Activated CD4-positive, alpha-beta memory T cell treated with anti-CD3 and anti-CD28 coated beads for 36 hours (primary cell): ENCODE results near the gene COL16A1. TPM values are rescaled to one million over a fixed set of nuclear protein-coding genes. Genes with fewer than 3 reads are reported as not detected.

Experiments
- CTCF ChIA-PET: fragments of 350-600 bp; sonication (Branson Sonifier 250); formaldehyde crosslinking; loops from one replicate; lab custom pipeline; 2021; ENCODE audit warnings: antibody characterized with exemption, inconsistent platforms; lab: Charles Lee
- POLR2A ChIA-PET: fragments of 350-600 bp; sonication (Branson Sonifier 250); formaldehyde crosslinking; loops from one replicate; lab custom pipeline; 2021; ENCODE audit warnings: antibody characterized with exemption; lab: Charles Lee
- DNase-seq: peaks from one replicate; pipeline ENCODE4 v3.0.0-alpha.2; 2020
- H3K27ac Mint-ChIP-seq: one replicate; pipeline ENCODE4 v1.8.0; 2021; ENCODE audit warnings: mixed read lengths
- H3K27me3 Mint-ChIP-seq: one replicate; pipeline ENCODE4 v1.8.0; 2021; ENCODE audit warnings: mixed read lengths
- H3K36me3 Mint-ChIP-seq: one replicate; pipeline ENCODE4 v1.8.0; 2021; ENCODE audit warnings: mixed read lengths
- H3K4me1 Mint-ChIP-seq: one replicate; pipeline ENCODE4 v1.8.0; 2021; ENCODE audit warnings: low read depth, mixed read lengths
- H3K4me3 Mint-ChIP-seq: one replicate; pipeline ENCODE4 v1.8.0; 2021; ENCODE audit warnings: mild to moderate bottlenecking, mixed read lengths
- H3K9me3 Mint-ChIP-seq: one replicate; pipeline ENCODE4 v1.8.0; 2021; ENCODE audit warnings: mixed read lengths
- intact Hi-C: fragments of 100-400 bp; cut with micrococcal nuclease; formaldehyde crosslinking; loops from one replicate; pipeline ENCODE4 v1.15.1; 2023
- total RNA-seq, 2 experiments: library from RNA; stranded (reverse); gene quantifications; one replicate each; pipeline ENCODE4 v1.2.3, GENCODE V29; 2021

COL16A1 gene
- total RNA-seq, 2 experiments from 2014 or later, result 0.12 to 0.45 TPM

GRCh38 chr1:31669786-31670592 lies 33.8 kb downstream of the COL16A1 start:
- POLR2A ChIA-PET, result no interaction called here
- H3K9me3 Mint-ChIP-seq, result no peaks in the 10 kb centered on the region
- CTCF ChIA-PET, result interaction anchor here (0.9 to 2.0 kb wide), 7 partner anchors 9 to 441 kb away, joined by 3 to 12 read pairs (median 3); no protein-coding TSS in a partner anchor

GRCh38 chr1:31669433-31669785 lies 34.4 kb downstream of the COL16A1 start:
- no peak overlapping the region for H3K4me3 Mint-ChIP-seq
- H3K36me3 Mint-ChIP-seq, result no peaks in the 10 kb centered on the region
- H3K27ac Mint-ChIP-seq, result no peak overlapping the region
- CTCF ChIA-PET, result interaction anchor here (0.9 to 2.0 kb wide), 3 partner anchors 36 to 120 kb away, joined by 4 to 12 read pairs (median 5); no protein-coding TSS in a partner anchor
- intact Hi-C loops, result no loop called here
- POLR2A ChIA-PET, result no interaction called here
- no peaks in the 10 kb centered on the region for H3K9me3 Mint-ChIP-seq
- H3K4me1 Mint-ChIP-seq, result peaks cover 11% of the 10 kb centered on the region
- H3K27me3 Mint-ChIP-seq, result peaks cover 21% of the 10 kb centered on the region
- no peak for DNase-seq

More at GRCh38 chr1:31669786-31670592, 33.8 kb downstream of the COL16A1 start:
- Mint-ChIP-seq H3K27ac (no peak overlapping the region), H3K4me1 (peaks cover 11% of the 10 kb centered on the region), H3K36me3 (no peaks in the 10 kb centered on the region), H3K4me3 (no peak overlapping the region), H3K27me3 (peaks cover 21% of the 10 kb centered on the region)
- intact Hi-C loops, result no loop called here
- peak; percentile 36 for DNase-seq

- Mint-ChIP-seq H3K9me3 (no peaks in the 10 kb centered on the region), H3K27me3 (peaks cover 21% of the 10 kb centered on the region), H3K27ac (no peak overlapping the region), H3K4me1 (peaks cover 11% of the 10 kb centered on the region), H3K36me3 (no peaks in the 10 kb centered on the region), H3K4me3 (no peak overlapping the region)
- ChIA-PET POLR2A (no interaction called here), CTCF (interaction anchor here (1.0 to 7.7 kb wide), 3 partner anchors 77 to 122 kb away, joined by 3 to 139 read pairs (median 12); no protein-coding TSS in a partner anchor)
- intact Hi-C loops, result no loop called here
- no peak for DNase-seq
Observed at GRCh38 chr1:31668303-31668883, 35.4 kb downstream of the COL16A1 start.

GRCh38 chr1:31667065-31667785 lies 36.6 kb downstream of the COL16A1 start:
- Mint-ChIP-seq H3K27me3 (peaks cover 21% of the 10 kb centered on the region), H3K9me3 (no peaks in the 10 kb centered on the region), H3K4me1 (peaks cover 11% of the 10 kb centered on the region), H3K36me3 (no peaks in the 10 kb centered on the region), H3K4me3 (no peak overlapping the region), H3K27ac (no peak overlapping the region)
- ChIA-PET POLR2A (no interaction called here), CTCF (interaction anchor here (3.7 to 7.7 kb wide), 2 partner anchors 78 to 123 kb away, joined by 22 to 139 read pairs; no protein-coding TSS in a partner anchor)
- intact Hi-C loops, result no loop called here
- DNase-seq, result no peak

- intact Hi-C loops, result no loop called here
Observed at GRCh38 chr1:31666263-31666963, 37.4 kb downstream of the COL16A1 start.

GRCh38 chr1:31665234-31665878 lies 38.5 kb downstream of the COL16A1 start:
- no peak for DNase-seq
- Mint-ChIP-seq H3K4me1 (peaks cover 8% of the 10 kb centered on the region), H3K9me3 (no peaks in the 10 kb centered on the region), H3K36me3 (no peaks in the 10 kb centered on the region), H3K27ac (no peak overlapping the region), H3K4me3 (no peak overlapping the region), H3K27me3 (peaks cover 16% of the 10 kb centered on the region)
- ChIA-PET CTCF (interaction anchor here (0.5 to 7.7 kb wide), 10 partner anchors 14 to 125 kb away, joined by 3 to 139 read pairs (median 3); no protein-coding TSS in a partner anchor), POLR2A (interaction anchor here (1.3 kb wide), 1 partner anchor 124 kb away, joined by 8 read pairs; no protein-coding TSS in a partner anchor)
- intact Hi-C loops, result no loop called here

More at GRCh38 chr1:31666263-31666963, 37.4 kb downstream of the COL16A1 start:
- DNase-seq, result no peak
- Mint-ChIP-seq H3K36me3 (no peaks in the 10 kb centered on the region), H3K4me3 (no peak overlapping the region), H3K4me1 (peaks cover 11% of the 10 kb centered on the region), H3K27ac (no peak overlapping the region), H3K9me3 (no peaks in the 10 kb centered on the region), H3K27me3 (peaks cover 21% of the 10 kb centered on the region)
- ChIA-PET CTCF (interaction anchor here (1.2 to 7.7 kb wide), 3 partner anchors 15 to 124 kb away, joined by 3 to 139 read pairs (median 22); no protein-coding TSS in a partner anchor), POLR2A (no interaction called here)

- POLR2A ChIA-PET, result interaction anchor here (1.3 kb wide), 1 partner anchor 125 kb away, joined by 8 read pairs; no protein-coding TSS in a partner anchor
- H3K27ac Mint-ChIP-seq, result no peak overlapping the region
Observed at GRCh38 chr1:31664528-31664927, 39.3 kb downstream of the COL16A1 start.

GRCh38 chr1:31663622-31664452 lies 40.0 kb downstream of the COL16A1 start:
- CTCF ChIA-PET, result interaction anchor here (0.6 to 7.7 kb wide), 20 partner anchors 8 to 399 kb away, joined by 3 to 139 read pairs (median 4); no protein-coding TSS in a partner anchor
- intact Hi-C loops, result loop anchor here (1.0 kb wide), 3 partner anchors 41 to 125 kb away; no protein-coding TSS in a partner anchor
- Mint-ChIP-seq H3K27ac (no peak overlapping the region), H3K27me3 (peaks cover 3% of the 10 kb centered on the region), H3K4me3 (no peak overlapping the region), H3K4me1 (no peaks in the 10 kb centered on the region), H3K9me3 (no peaks in the 10 kb centered on the region), H3K36me3 (no peaks in the 10 kb centered on the region)
- DNase-seq, result peak; percentile 69
- POLR2A ChIA-PET, result interaction anchor here (1.0 to 1.3 kb wide), 2 partner anchors 11 to 125 kb away, joined by 3 to 8 read pairs; no protein-coding TSS in a partner anchor

More at GRCh38 chr1:31664528-31664927, 39.3 kb downstream of the COL16A1 start:
- H3K4me1 Mint-ChIP-seq, result peaks cover 3% of the 10 kb centered on the region
- no peak overlapping the region for H3K4me3 Mint-ChIP-seq
- no peaks in the 10 kb centered on the region for H3K9me3 Mint-ChIP-seq
- H3K36me3 Mint-ChIP-seq, result no peaks in the 10 kb centered on the region
- CTCF ChIA-PET, result interaction anchor here (0.5 to 7.7 kb wide), 17 partner anchors 14 to 398 kb away, joined by 3 to 139 read pairs (median 4); no protein-coding TSS in a partner anchor
- H3K27me3 Mint-ChIP-seq, result peaks cover 9% of the 10 kb centered on the region
- DNase-seq, result no peak
- intact Hi-C loops, result loop anchor here (1.0 kb wide), 1 partner anchor 125 kb away; no protein-coding TSS in a partner anchor

GRCh38 chr1:31662463-31662862 lies 41.4 kb downstream of the COL16A1 start:
- POLR2A ChIA-PET, result no interaction called here
- Mint-ChIP-seq H3K27ac (no peak overlapping the region), H3K9me3 (no peaks in the 10 kb centered on the region)

GRCh38 chr1:31661856-31662255 lies 42.0 kb downstream of the COL16A1 start:
- CTCF ChIA-PET, result interaction anchor here (0.8 to 7.7 kb wide), 5 partner anchors 9 to 128 kb away, joined by 3 to 139 read pairs (median 5); no protein-coding TSS in a partner anchor
- no peak overlapping the region for H3K27ac Mint-ChIP-seq
- H3K9me3 Mint-ChIP-seq, result no peaks in the 10 kb centered on the region
- H3K4me3 Mint-ChIP-seq, result no peak overlapping the region
- POLR2A ChIA-PET, result no interaction called here
- intact Hi-C loops, result no loop called here
- no peaks in the 10 kb centered on the region for H3K27me3 Mint-ChIP-seq
- DNase-seq, result no peak
- no peaks in the 10 kb centered on the region for H3K36me3 Mint-ChIP-seq
- H3K4me1 Mint-ChIP-seq, result no peaks in the 10 kb centered on the region

More at GRCh38 chr1:31662463-31662862, 41.4 kb downstream of the COL16A1 start:
- no peaks in the 10 kb centered on the region for H3K27me3 Mint-ChIP-seq
- no peaks in the 10 kb centered on the region for H3K4me1 Mint-ChIP-seq
- no peaks in the 10 kb centered on the region for H3K36me3 Mint-ChIP-seq
- DNase-seq, result no peak
- H3K4me3 Mint-ChIP-seq, result no peak overlapping the region
- CTCF ChIA-PET, result interaction anchor here (1.0 to 7.7 kb wide), 6 partner anchors 9 to 301 kb away, joined by 3 to 139 read pairs (median 4); no protein-coding TSS in a partner anchor
- intact Hi-C loops, result no loop called here
